HEK293 (cell line): ENCODE results near the gene TM2D1.

ENCODE experiments used
- CTCF ChIA-PET: fragments of 350-600 bp; formaldehyde crosslinking; extraction: SDS; loops from one replicate; lab custom pipeline; 2021; ENCODE audit warnings: antibody characterized with exemption; lab: Yijun Ruan, JAX
- POLR2A ChIA-PET: fragments of 300-600 bp; formaldehyde crosslinking; extraction: SDS; loops from one replicate; lab custom pipeline; 2020; ENCODE audit warnings: antibody characterized with exemption, inconsistent platforms; lab: Yijun Ruan, JAX
- H3K27ac ChIP-seq: fragments of 200-500 bp; sonication (Bioruptor generic); 2 replicates; pipeline ENCODE4 v1.5.1; 2014; ENCODE audit warnings: low read depth, low read length, control low read depth, inconsistent platforms; ENCODE audit errors: extremely low read depth
- H3K36me3 ChIP-seq, 2 experiments: fragments of 200-500 bp in 1 of 2; sonication (Bioruptor generic) in 1 of 2; 1 replicate in 1 of 2; 2 replicates in 1 of 2; pipeline ENCODE4 v1.5.1; 2014 to 2017; ENCODE audit warnings: inconsistent platforms in 2 of 2, low read length in 2 of 2; ENCODE audit not compliant: control insufficient read depth in 2 of 2, insufficient read depth in 1 of 2
- H3K4me1 ChIP-seq: fragments of 200-500 bp; sonication (Bioruptor generic); 2 replicates; pipeline ENCODE4 v1.5.1; 2014; ENCODE audit warnings: mild to moderate bottlenecking, low read length, inconsistent platforms; ENCODE audit not compliant: control insufficient read depth, insufficient read depth
- H3K4me3 ChIP-seq: 2 replicates; pipeline ENCODE4 v1.5.1; 2011; ENCODE audit warnings: low read depth, mild to moderate bottlenecking, control low read depth, low read length, moderate library complexity
- H3K9me3 ChIP-seq: fragments of 200-500 bp; sonication (Bioruptor generic); 2 replicates; pipeline ENCODE4 v1.5.1; 2014; ENCODE audit warnings: low read depth, low read length, inconsistent platforms; ENCODE audit not compliant: control insufficient read depth, insufficient read depth
- CTCF ChIP-seq: fragments of 450-650 bp; formaldehyde crosslinking; IDR thresholded peaks from 2 replicates; pipeline ENCODE4 v1.5.1; 2016; ENCODE audit warnings: missing biosample characterization, missing genetic modification characterization
- KLF16 ChIP-seq: fragments of 450-650 bp; formaldehyde crosslinking; IDR thresholded peaks from 2 replicates; pipeline ENCODE4 v1.5.1; 2017; ENCODE audit warnings: missing biosample characterization, missing genetic modification characterization
- MZF1 ChIP-seq: fragments of 450-650 bp; formaldehyde crosslinking; IDR thresholded peaks from 2 replicates; pipeline ENCODE4 v1.5.1; 2017; ENCODE audit warnings: missing biosample characterization, missing genetic modification characterization, borderline replicate concordance
- PATZ1 ChIP-seq: fragments of 450-650 bp; formaldehyde crosslinking; IDR thresholded peaks from 2 replicates; pipeline ENCODE4 v1.5.1; 2016; ENCODE audit warnings: missing biosample characterization, missing genetic modification characterization
- ZBTB44 ChIP-seq: fragments of 450-650 bp; IDR thresholded peaks from 2 replicates; pipeline ENCODE4 v1.5.1; 2018; ENCODE audit warnings: missing biosample characterization, mild to moderate bottlenecking, missing genetic modification characterization
- ZNF157 ChIP-seq: fragments of 450-650 bp; formaldehyde crosslinking; IDR thresholded peaks from 2 replicates; pipeline ENCODE4 v1.5.1; 2016; ENCODE audit warnings: missing biosample characterization, missing genetic modification characterization
- ZNF341 ChIP-seq: fragments of 450-650 bp; formaldehyde crosslinking; IDR thresholded peaks from 2 replicates; pipeline ENCODE4; 2016; ENCODE audit warnings: low read depth, missing biosample characterization, missing genetic modification characterization
- ZNF350 ChIP-seq: fragments of 450-650 bp; formaldehyde crosslinking; IDR thresholded peaks from 2 replicates; pipeline ENCODE4 v1.5.0; 2017; ENCODE audit warnings: missing biosample characterization, mild to moderate bottlenecking, missing genetic modification characterization
- ZNF391 ChIP-seq: fragments of 450-650 bp; formaldehyde crosslinking; IDR thresholded peaks from 2 replicates; pipeline ENCODE4 v1.5.1; 2016; ENCODE audit warnings: low read depth, missing biosample characterization, missing genetic modification characterization, borderline replicate concordance
- ZNF48 ChIP-seq: fragments of 450-650 bp; formaldehyde crosslinking; IDR thresholded peaks from 2 replicates; pipeline ENCODE4 v1.5.1; 2016; ENCODE audit warnings: missing biosample characterization, missing genetic modification characterization
- ZNF654 ChIP-seq: fragments of 450-650 bp; formaldehyde crosslinking; IDR thresholded peaks from 2 replicates; pipeline ENCODE4 v1.5.1; 2016; ENCODE audit warnings: low read depth, missing biosample characterization, missing genetic modification characterization
- ZNF776 ChIP-seq: fragments of 450-650 bp; formaldehyde crosslinking; IDR thresholded peaks from 2 replicates; pipeline ENCODE4 v1.5.0; 2017; ENCODE audit warnings: missing biosample characterization, missing genetic modification characterization, borderline replicate concordance
- ZSCAN23 ChIP-seq: fragments of 450-650 bp; formaldehyde crosslinking; IDR thresholded peaks from 2 replicates; pipeline ENCODE4 v1.5.1; 2016; ENCODE audit warnings: missing biosample characterization, missing genetic modification characterization

Gene TM2D1

GRCh38 chr1:61641578-61642336, 83.2 kb downstream of the TM2D1 start:
- Histone ChIP-seq H3K4me3 (no peak overlapping the region), H3K9me3 (no peaks in the 10 kb centered on the region), H3K36me3 (no peaks in the 10 kb centered on the region), H3K4me1 (peaks cover 4% of the 10 kb centered on the region; the same call in 1 of the 2 replicates), H3K27ac (no peak overlapping the region)
- CTCF ChIA-PET: interaction anchor here (0.6 to 0.9 kb wide), 2 partner anchors 9 to 53 kb away, joined by 3 read pairs; no protein-coding TSS in a partner anchor
- POLR2A ChIA-PET: no interaction called here
- TF ChIP-seq ZNF776 (no peak), ZBTB44 (tag by site-specific recombination) (no peak), ZNF48 (tag by site-specific recombination) (no peak), ZNF654 (tag by site-specific recombination) (0 out of 2 replicates have a peak, but pooled peaks have one; percentile 7), PATZ1 (tag by site-specific recombination) (peak; percentile 34; the same call in 1 of the 2 replicates), MZF1 (no peak), ZNF391 (tag by site-specific recombination) (no peak)
- TF ChIP-seq, all 188 proteins: peak for 2

GRCh38 chr1:61640531-61641530, 84.1 kb downstream of the TM2D1 start:
- H3K36me3 ChIP-seq: no peaks in the 10 kb centered on the region
- no peaks in the 10 kb centered on the region for H3K9me3 ChIP-seq
- no peak for TF ChIP-seq ZNF157 (tag by site-specific recombination)
- TF ChIP-seq ZNF350 (tag by site-specific recombination): no peak
- ChIA-PET CTCF (interaction anchor here (0.6 to 1.3 kb wide), 5 partner anchors 8 to 500 kb away, joined by 3 read pairs; no protein-coding TSS in a partner anchor), POLR2A (no interaction called here)
- no peak overlapping the region for H3K4me3 ChIP-seq
- no peak overlapping the region for H3K27ac ChIP-seq
- peaks cover 4% of the 10 kb centered on the region; the same call in 1 of the 2 replicates for H3K4me1 ChIP-seq

- CTCF ChIA-PET: interaction anchor here (0.5 to 1.3 kb wide), 3 partner anchors 28 to 559 kb away, joined by 3 to 5 read pairs (median 3); no protein-coding TSS in a partner anchor
- Histone ChIP-seq H3K27ac (no peak overlapping the region), H3K9me3 (no peaks in the 10 kb centered on the region)
- TF ChIP-seq ZSCAN23 (tag by site-specific recombination) (no peak), CTCF (tag by site-specific recombination) (no peak), ZNF341 (tag by site-specific recombination) (no peak), KLF16 (tag by site-specific recombination) (no peak)
- TF ChIP-seq, all 188 proteins: peak for 0
- POLR2A ChIA-PET: no interaction called here
- H3K36me3 ChIP-seq: no peaks in the 10 kb centered on the region
- H3K4me1 ChIP-seq: peaks cover 4% of the 10 kb centered on the region; the same call in 1 of the 2 replicates
- H3K4me3 ChIP-seq: no peak overlapping the region
Observed at GRCh38 chr1:61639608-61640336, 85.2 kb downstream of the TM2D1 start.
